Medulla oblongata (tissue), 1 donor: ENCODE results near the gene ZC3H15.
"Not testable (repeated sequence)": the region's sequence is repeated elsewhere in the genome, so short reads cannot be mapped to it uniquely, and the experiment has no call there.

Experiments
- DNase-seq: peaks from one replicate; pipeline ENCODE4 v3.0.0-alpha.2; 2015; ENCODE audit errors: extremely low spot score

ZC3H15 gene

DNA sequence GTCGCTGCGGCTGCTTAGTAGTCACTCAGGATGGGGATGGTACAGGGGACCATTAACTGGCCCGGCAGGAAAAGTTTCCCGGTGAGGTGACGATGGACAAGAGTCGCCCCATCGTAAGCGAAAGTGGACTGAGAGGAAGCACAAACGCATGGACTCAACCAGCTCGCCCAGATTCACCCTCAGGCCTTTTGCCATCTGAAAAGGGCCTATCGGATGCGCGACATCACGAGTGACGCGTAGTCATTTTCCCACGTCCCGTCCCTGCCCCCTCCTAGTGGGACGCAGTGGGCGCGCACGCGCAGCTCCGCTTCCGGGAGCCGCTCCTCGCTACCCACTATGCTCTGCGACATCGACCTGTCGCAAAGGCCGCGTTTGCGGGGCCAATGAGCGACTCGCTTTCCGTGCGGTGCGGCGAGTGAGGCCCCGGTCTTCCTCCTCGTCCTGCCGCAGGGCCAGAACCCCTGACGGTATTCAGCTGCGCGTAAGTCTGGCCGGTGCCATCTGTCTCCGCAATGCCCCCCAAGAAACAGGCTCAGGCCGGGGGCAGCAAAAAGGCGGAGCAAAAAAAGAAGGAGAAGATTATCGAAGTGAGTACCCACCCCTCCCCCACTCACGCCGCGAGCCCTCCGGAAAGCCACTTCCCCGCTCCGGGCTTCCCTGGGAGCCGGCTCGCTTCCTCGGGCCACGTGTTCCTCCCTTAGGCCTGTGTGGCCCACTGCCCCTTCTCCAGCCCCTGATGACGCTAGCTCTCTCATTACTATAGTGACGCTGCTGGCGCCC, at the start of gene ZC3H15:
ZC3H15 (plus strand) TSS at position 390 of the 780 bp plus-strand sequence; CDS start at position 513, 123 bp downstream.
- DNase-seq = peak; percentile 97

DNA sequence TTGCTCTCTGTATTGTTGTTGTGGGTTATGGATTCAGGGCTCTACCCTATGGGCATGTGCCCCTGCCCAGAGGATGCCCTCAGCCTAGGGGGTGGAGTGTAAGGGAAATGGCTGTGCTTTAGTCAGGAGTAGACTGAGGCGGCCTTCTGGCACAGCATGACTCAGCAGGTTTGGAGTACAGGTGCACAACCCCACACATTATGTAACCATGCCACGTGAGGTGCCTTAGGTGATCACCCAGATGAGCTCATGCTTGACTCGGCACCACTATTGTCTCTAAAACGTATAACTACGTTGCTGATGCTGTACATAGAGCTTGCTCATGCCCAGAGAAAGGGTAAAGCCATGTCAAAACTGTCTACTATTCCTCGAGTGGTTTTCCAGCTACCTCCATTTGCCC, 48.3 kb upstream of the ZC3H15 start:
- DNase-seq = no peak

DNA sequence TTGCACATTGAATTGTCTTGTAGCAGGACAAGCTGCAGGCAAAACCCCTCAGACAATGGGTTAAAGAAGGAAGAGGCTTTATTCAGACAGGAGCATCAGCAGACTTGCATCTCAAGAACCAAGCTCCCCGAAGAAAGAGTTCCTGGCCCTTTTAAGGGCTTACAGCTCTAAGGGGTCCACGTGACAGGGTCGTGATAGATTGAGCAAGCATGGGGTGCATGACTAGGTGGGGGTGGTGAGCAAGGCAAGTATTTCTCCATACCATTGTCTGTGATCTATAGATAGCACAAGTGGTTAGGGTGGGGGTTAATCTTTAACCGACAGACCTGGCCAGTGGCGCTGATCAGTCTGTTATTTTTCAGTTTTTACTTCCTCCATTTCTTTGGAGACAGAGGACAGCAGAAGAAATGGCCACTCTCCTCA, 46.4 kb upstream of the ZC3H15 start:
- DNase-seq = not testable (repeated sequence)

DNA sequence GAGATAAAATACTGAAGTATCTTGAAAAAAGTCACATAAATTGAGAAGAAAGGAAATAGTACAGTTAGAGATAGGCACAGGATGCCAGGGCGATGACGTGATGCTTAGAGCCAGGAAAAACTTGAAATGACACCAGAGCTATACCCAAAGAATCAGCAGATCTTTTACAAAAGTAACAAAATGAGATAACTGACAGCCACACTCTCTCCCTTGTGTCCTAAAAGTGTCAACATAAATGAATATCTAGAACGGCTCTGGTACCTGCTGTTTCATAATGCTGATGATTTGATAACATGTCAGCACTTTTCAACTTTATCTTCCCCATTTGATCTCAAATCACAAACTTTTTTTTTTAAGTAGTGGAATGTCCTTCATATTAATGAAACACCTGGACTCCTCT, 45.6 kb upstream of the ZC3H15 start:
- no peak for DNase-seq

DNA sequence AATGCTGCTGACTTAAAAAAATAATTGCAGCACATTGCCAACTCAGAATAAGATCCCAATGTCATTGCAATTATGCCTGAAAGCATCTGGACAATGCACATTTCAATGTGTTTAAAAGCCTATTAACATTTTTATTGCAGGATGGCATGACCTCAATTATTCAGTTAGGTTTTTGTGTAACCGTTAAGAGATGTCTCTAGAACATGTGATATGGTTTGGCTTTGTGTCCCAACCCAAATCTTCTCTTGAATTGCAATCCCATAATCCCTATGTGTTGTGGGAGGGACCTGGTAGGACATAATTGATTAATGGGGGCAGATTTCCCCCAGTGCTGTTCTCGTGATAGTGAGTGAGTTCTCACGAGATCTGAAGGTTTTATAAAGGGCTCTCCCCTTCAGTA, 43.2 kb upstream of the ZC3H15 start:
- no peak for DNase-seq

DNA sequence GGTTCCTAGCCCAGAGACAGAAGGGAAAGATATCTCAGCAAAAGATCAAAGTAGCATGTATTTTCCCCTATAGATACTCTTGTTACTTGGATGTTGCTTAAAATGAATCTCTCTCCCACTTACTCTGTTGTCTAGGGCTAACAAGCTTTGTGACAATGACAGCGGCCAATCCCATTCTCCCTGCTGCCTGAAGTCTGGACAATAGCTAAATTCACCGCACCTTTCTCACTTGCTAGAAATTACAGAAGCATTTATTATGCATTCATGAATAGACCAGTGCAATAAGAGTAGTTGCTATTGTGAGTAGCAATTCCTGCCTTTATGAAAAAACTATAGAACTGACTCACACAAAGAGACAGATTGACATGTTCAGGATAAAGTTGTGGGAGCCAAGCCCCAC, 42.2 kb upstream of the ZC3H15 start:
- no peak for DNase-seq

DNA sequence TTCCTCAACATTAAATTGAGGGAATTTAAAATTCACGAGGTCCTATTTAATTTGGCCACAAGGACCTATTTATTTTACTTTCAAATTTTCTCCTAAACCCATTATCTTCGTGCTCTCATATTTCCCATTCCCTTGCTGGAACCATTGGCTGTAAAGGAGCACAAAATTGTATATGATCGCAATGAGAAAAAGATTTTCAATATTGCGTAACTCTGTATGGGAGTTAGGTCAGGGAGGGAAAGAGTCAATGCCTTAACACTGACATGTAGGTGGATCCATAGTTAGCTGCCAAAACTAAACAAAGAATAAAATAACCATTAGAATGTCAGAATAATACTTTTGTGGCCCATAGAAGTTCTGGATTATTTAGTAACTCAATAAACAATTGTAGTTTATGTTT, 40.6 kb upstream of the ZC3H15 start:
- DNase-seq = no peak

DNA sequence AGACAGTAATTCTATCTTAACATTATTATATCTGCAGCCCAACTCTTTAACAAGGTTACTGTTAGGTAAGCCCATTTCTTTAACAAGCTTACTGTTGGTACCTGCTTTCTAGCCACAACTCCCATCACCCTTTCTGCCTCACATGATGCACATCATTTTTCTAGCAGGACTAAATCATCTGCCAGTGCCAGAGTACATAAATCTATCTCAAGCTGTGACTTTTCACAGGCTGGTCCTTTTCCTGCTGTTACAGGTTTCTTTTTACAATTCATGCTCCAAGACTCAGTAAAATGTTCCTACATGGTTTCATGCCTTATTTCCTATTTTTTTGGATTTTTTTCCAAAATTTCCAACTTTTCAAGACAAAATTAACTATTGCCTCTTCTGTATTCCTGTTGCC, 30.4 kb upstream of the ZC3H15 start:
- no peak for DNase-seq

DNA sequence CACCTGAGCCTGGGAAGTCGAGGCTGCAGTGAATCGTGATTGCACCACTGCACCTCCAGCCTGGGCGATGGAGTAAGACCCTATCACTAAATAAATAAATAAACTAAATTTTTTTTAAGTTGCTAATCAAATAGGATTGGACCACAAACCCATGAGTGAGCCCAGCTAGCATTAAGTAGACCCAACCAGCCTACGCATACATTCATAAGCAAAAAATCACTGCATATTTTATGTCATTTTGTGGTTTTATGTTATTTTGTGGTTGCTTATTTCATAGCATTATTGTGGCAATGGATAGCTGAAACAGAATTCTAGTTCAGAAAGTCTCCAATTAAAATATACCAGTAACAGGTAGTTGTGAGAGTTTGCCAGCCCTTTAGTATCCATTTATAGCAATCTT, 29.1 kb upstream of the ZC3H15 start:
- no peak for DNase-seq

DNA sequence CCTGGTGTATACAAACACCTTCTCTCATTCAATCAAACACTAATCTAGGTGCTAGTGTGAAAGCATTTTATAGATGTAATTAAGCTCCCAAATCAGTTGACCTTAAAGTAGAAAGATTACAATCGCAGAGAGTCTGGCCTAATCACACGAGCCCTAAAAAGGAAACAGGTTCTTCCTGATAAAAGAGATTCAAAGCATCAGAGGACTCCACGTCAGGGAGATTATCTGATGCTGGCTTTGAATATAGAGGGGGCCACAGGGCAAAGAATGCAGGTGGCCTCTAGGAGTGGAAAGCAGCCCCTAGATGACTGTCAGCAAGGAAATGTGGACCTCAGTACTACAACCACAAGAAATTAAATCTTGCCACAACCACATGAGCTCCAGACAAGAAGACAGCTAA, 28.2 kb upstream of the ZC3H15 start:
- no peak for DNase-seq

DNA sequence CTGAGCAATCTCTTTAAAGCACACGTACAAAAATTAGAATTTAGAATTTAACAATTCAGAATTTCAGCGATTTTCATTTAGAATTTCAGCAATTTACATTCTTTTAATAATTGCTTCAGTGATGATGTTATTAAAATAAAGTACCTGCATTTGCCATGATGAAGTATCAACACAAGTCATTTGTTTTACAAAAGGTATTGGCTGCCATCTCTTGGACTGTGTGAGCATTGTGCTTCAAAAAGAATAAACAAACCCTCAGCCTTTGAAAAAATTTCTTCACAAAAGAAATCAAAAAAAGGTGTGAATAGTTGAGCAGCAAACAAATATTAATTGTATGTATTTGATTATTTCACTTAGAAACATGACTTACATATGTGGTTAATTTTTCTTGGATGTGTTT, 27.1 kb upstream of the ZC3H15 start:
- DNase-seq = no peak

DNA sequence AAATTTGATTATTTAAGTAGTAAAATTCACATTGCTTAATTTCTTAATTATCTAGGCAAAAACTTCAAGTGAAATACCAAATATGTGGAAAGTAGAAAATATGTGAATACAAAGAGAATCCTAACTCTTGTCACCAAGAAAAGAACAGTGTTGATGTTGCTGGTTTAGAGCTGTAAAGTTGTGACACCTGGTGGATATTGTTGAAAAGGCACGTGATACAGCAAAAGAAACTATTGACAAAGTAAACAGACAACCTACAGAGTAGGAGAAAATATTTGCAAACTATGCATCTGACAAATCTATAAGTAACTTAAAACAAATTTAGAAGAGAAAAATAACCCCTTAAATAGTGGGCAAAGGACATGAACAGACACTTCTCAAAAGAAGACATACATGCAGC, 25.6 kb upstream of the ZC3H15 start:
- no peak for DNase-seq

DNA sequence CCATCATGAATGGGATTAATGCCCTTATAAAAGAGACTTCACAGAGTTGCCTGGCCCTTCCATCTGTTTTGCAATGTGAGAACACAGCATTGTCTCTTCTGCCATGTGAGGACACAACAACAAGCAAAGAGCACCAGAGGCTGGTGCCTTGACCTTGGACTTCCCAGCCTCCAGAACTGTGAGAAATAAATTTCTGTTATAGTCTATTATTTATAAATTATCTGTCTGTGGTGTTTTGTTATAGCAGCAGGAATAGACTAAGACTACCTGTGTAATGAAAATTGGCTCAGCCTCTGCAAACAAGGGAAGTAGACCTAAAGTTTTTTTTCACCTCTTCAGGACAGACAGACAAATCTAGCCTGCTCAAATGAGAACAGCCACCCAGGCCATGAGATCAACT, 19.3 kb upstream of the ZC3H15 start:
- DNase-seq = no peak

DNA sequence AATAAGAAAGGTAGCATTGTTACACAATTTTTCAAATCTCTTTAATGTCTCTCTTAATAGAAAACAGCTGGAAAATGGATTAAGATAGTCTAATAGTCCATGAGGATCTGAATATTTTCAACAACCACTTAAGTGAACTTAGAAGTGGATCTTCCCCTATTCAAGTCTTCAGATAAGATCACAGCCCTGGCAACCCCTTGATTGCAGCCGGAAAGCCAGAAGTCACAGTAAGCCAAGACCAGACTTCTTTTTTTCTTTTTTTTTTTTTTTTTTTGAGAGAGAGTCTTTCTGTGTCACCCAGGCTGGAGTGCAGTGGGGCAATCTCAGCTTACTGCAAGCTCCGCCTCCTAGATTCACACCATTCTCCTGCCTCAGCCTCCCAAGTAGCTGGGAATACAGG, 18.6 kb upstream of the ZC3H15 start:
- no peak for DNase-seq

DNA sequence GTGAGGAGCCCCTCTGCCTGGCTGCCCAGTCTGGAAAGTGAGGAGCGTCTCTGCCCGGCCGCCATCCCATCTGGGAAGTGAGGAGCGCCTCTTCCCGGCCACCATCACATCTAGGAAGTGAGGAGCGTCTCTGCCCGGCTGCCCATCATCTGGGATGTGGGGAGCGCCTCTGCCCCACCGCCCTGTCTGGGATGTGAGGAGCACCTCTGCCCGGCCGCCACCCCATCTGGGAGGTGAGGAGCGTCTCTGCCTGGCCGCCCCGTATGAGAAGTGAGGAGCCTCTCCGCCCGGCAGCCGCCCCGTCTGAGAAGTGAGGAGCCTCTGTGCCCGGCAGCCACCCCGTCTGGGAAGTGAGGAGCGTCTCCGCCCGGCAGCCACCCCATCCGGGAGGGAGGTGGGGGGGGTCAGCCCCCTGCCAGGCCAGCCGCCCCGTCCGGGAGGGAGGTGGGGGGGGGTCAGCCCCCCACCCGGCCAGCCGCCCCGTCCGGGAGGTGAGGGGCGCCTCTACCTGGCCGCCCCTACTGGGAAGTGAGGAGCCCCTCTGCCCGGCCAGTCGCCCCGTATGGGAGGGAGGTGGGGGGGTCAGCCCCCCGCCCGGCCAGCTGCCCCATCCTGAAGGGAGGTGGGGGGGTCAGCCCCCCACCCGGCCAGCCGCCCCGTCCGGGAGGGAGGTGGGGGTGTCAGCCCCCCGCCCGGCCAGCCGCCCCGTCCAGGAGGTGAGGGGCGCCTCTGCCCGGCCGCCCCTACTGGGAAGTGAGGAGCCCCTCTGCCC, 13.2 kb upstream of the ZC3H15 start:
- DNase-seq = not testable (repeated sequence)

DNA sequence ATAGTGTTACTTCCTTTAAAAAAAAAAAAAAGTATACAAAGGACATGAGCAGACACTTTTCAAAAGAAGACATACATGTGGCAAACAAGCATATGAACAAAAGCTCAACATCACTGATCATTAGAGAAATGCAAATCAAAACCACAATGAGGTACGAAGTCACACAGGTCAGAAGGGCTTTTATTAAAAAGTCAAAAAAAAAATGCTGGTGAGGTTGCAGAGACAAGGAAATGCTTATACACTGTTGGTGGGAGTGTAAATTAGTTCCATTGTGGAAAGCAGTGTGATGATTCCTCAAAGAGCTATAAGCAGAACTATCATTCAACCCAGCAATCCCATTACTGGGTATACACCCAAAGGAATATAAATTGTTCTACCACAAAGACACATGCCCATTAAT, 11.8 kb upstream of the ZC3H15 start:
- DNase-seq = not testable (repeated sequence)

DNA sequence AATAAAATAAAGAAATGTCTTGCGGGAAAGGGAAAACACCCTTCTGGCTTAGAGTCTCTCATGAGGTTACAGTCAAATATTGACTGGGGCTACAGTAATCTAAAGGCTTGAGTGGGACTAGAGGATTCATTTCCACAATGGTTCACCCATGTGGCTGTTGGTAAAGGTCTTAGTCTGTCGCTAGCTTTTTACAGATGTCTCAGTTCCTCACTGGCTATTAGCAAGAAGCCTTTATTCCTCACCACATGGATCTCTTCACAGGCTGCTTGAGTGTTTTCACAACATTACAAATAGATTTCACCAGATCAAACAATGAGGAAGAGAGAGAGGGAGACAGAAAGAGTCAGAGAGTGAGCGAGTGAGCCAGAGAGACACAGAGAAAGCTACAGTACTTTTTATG, 8.3 kb upstream of the ZC3H15 start:
- DNase-seq = no peak

DNA sequence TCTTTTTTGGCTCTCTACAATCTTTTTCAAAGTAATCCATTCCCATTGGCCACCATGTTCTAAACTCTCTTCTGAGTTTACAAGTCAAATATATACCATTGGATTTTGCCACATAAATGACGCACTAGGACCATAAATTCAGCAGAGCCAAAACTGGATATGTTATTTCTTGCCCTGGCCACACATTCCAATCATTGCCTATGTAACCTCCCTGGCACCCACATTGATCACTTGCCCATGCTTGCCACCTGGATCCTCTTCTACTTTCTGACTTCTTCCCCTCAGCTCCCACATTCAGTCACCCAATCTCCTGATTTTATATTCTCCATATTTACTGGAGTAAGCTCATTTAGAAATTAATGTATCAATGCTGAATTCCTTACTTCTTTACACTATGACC, 5.1 kb upstream of the ZC3H15 start:
- no peak for DNase-seq

DNA sequence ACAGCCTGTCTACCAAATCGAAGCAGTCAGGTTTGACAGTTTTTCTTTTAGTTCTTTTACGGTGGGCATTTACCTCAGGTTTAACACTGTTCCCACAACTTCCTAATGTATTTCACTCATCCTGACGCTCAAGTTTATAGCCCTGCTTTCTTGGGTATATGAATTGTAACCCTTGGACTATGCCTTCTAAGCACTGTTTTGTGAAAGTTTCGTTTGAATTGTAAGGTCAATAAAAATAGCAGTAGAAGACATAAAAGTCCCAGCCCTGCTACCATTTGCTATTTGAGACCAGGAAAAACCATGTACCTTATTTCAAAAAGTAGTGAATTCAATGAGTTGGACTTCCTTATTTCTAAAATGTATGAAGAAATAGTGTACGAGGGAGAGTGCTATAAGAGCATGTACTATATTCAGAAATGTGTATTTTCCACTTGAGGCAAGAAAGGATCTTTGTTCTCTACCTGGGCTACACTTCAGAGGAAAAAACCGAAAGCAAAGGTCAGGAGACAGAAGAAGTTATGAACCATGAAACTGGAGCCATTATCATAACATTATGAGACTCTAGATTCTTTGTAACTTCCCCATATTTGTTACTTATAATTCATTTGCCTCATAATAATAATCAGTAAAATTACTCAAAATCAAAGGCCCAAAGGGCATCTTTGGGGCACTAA, 1.9 kb upstream of the ZC3H15 start:
- DNase-seq = no peak

DNA sequence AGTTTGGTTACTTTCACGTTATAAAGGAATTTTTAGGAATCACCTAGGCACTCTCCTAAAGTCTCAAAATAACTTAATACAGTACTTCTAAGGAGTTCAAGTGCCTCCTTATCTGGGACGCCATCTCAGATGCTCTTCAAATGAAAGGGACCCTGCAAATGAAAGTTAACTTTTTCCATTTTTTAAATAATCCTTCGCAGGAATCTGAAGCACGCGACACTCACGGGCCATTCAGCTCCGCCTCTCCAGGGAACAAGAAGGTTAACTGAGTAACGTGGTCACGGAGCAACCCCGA, 537 bp upstream of the ZC3H15 start:
- no peak for DNase-seq

DNA sequence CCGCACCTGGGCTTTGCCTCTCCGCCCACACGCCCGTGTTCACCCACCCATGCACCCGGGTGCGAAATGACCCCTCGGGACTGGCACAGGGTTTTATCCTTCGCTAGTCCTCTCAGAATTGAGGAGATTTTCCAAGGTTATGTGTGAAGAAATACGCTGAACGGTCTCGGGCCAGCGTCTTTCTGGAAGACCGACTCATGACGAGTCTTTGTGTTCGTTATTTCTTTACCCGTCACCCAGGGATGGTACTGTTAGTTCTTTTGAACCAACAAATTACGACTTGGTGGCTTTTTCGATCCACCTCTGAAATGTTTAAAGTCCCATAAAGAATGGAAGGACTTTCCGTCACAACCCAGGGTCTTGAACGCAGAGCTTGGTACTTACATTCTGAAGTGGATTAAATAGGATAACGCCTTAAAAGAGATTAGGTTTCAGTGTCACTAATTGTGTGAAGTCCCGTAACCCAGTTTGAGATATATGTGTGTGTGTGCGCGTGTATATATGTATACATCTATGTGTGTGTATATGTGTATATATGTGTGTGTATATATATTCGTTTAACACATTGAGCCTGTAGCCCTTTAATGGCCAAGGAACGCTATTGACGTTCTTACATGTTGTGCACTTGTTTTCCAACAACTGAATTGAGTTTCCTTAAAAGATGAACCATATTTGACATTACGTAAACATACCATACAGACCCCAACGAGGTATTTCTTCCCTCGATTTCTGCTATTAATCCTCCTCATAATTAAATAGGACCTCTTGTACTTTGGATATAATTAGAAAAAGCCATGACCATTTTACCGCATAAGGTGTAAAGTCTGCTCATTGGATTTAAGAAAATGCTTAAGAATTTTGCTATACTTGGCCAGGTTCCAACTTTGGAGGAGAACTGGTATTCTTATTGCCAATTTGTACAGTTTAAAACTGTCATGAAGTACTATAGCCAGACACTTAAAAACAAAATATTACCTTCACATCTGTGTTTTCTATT, 889 bp downstream of the ZC3H15 start:
- peak; percentile 38 for DNase-seq
